NOMO-1 treated with dmso at 0.1 percent for 144 hours (cell line): ENCODE results near the gene RAD21L1.
"Not testable (repeated sequence)": the region's sequence is repeated elsewhere in the genome, so short reads cannot be mapped to it uniquely, and the experiment has no call there.

Experiments used
- DNase-seq: peaks from one replicate; lab custom pipeline; 2025; ENCODE audit not compliant: unreplicated experiment; lab: John Stamatoyannopoulos, UW

The RAD21L1 gene

DNA sequence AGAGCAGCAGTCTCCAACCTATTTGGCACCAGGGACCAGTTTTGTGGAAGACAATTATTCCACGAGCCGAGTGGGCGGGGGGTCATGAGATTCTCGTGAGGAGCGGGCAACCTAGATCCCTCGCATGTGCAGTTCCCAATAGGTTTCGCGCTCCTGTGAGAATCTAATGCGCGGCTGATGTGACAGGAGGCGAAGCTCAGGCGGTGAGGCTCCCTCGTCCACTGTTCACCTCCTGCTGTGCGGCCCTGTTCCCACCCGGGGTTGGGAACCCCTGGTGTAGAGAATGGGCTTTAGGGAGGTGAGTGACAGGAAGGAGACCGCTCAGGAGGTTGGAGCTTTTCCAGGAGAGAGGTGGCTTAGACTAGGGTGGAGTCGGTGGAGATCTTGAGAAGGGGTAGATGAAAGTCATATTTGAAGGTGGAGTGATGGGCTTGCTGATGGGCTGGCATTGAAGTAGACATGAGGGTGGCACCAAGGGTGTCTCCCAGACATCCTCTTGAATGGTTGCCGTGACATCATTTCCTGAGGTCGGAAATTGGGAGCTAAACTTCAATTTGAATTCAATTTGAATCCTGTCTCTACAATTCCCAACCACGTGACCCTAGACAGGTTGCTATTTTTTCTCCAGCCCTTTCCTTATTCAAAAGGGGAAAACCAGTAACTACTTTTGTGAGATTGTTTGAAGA, 1.5 kb upstream of the RAD21L1 start:
- no peak for DNase-seq

DNA sequence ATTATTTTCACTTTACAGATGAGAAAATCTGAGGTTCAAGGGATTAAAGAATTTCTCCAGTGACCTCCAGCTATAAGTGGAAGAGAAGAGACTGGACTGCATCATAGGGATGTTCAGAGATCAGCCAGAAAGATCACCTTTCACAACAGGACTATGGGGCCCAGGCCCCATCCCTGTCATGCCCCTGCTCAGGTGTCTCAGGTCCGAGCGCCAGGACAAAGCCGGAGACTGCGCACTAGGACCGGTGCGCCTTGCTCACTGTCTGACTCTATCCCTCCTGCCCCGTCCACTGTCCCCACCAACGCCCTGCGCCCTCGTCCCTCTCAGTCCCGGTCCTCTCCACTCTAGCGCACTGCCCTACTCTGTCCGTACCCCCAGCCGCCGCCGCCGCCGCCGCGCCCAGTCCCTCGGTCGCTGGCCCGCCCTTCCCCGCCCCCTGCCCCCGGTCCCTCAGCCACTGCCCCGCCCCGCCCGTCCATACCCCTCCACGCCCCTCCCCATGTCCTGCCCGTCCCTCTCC, 521 bp upstream of the RAD21L1 start:
- peak; percentile 8 for DNase-seq

- DNase-seq: no peak
Observed at GRCh38 chr20:1229541-1229940, 3.7 kb downstream of the RAD21L1 start.

DNA sequence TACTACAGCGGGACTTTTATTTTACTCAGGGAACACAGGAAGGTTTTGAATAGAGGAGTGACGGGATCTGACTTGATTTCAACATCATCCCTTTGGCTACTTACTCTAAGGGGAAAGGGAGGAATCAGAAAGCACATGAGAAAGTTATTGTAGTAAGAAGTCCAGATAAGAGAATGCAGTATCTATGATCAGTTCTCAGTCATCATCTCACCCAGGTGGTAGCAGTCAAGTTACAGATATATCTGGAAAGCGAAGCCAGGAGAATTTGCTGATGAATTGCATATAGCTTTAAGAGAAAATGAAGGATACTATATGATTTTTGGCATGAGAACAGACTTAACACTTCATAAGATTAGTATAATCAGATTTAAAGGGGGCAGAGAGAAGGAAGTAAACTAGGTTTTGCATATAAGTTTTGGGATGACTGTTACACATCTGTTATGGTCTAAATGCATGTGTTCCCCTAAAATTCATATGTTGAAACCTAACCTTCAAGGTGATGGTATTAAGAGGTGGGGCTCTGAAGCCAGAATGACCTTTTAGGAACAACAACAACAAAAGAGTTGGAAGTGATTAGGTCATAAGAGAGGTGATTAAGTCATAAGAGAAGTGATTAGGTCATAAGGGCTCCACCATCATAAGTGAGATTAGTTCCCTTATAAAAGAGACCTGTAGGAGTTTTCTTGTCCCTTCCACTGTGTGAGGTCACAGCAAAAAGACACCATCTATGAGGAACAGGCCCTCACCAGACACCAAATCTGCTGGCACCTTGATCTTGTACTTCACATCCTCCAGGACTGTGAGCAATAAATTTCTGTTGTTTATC, 6.7 kb downstream of the RAD21L1 start:
- DNase-seq: no peak

GRCh38 chr20:1240549-1240948, 14.7 kb downstream of the RAD21L1 start:
- DNase-seq: no peak

- no peak for DNase-seq
Observed at GRCh38 chr20:1241456-1241855, 15.6 kb downstream of the RAD21L1 start.

- DNase-seq: no peak
Observed at GRCh38 chr20:1242099-1242498, 16.3 kb downstream of the RAD21L1 start.

GRCh38 chr20:1242530-1242929, 16.7 kb downstream of the RAD21L1 start:
- no peak for DNase-seq

DNA sequence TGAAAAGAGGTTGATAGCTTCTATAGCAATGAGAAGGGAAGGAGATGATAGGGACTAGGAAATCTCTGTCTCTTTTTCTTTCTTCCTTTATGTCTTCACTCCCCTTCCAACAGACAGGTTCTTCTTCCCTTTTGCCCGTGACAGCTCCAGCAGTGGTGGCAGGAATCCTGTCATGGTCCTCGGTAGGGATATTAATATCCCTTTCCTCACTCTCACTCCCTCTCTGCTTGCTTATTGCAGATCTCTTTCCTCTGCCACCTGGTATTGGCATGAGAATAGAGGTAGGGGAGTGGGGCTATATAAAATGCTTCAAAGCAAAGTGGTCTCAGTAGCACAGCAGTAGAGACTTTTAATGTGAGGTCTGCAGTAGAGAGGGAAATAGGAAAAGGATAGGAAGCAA, 19.7 kb downstream of the RAD21L1 start:
- no peak for DNase-seq

DNA sequence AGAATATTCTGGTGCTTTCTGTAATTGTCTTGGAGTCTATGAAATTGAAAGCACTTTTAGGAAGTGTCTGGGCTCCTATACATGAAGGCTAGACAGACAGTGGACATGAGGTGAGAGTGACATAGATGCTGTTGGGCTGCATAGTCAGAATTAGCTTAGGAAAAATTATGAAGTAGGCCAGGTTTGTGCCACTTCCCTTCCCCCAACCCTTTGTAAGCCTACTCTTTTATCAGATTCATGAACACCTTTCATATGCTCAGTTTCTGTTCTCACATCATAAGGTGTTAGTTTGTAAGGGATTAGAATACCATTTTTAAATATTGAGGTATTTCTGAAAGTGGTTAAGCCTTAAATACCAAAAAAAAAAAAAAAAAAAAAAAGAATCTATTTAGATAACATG, 21.8 kb downstream of the RAD21L1 start:
- no peak for DNase-seq

DNA sequence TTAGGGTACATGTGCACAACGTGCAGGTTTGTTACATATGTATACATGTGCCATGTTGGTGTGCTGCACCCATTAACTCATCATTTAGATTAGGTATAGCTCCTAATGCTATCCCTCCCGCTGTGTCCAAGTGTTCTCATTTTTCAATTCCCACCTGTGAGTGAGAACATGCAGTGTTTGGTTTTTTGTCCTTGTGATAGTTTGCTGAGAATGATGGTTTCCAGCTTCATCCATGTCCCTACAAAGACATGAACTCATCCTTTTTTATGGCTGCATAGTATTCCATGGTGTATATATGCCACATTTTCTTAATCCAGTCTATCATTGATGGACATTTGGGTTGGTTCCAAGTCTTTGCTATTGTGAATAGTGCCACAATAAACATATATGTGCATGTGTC, 24.4 kb downstream of the RAD21L1 start:
- DNase-seq: not testable (repeated sequence)

DNA sequence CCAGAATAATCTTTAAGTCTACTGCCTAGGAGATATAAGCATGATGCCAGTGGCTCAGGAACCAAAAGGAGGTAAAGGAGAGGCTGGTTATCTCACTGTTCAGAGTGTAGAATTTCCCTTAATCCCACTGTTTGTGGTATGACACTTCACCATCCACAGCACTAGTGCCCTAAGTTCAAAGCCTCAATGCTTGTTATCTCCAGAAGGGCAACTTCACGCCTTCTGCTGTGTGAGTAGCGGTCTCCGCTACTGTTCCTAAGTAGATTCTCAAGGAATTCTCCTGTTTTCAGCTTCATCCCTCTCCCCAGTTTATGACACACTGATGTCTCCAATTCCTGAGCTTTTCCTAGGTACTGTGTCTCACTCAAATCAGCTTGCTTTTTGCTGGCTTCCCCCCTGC, 26.6 kb downstream of the RAD21L1 start:
- no peak for DNase-seq

GRCh38 chr20:1254254-1254653, 28.4 kb downstream of the RAD21L1 start:
- DNase-seq: no peak

- DNase-seq: no peak
Observed at GRCh38 chr20:1255675-1256074, 29.8 kb downstream of the RAD21L1 start.

- no peak for DNase-seq
Observed at GRCh38 chr20:1263853-1264252, 38.0 kb downstream of the RAD21L1 start.

GRCh38 chr20:1264727-1265126, 38.9 kb downstream of the RAD21L1 start:
- DNase-seq: no peak

GRCh38 chr20:1265226-1265915, 39.5 kb downstream of the RAD21L1 start:
- no peak for DNase-seq

GRCh38 chr20:1265916-1266166, 40.0 kb downstream of the RAD21L1 start:
- no peak for DNase-seq

- no peak for DNase-seq
Observed at GRCh38 chr20:1266167-1266973, 40.5 kb downstream of the RAD21L1 start, which contains the start of gene SNPH. TSS of gene SNPH (plus strand) at chr20:1266294. CDS start at chr20:1296240, 29,946 bp downstream.

- no peak for DNase-seq
Observed at GRCh38 chr20:1267161-1267560, 41.3 kb downstream of the RAD21L1 start.

DNA sequence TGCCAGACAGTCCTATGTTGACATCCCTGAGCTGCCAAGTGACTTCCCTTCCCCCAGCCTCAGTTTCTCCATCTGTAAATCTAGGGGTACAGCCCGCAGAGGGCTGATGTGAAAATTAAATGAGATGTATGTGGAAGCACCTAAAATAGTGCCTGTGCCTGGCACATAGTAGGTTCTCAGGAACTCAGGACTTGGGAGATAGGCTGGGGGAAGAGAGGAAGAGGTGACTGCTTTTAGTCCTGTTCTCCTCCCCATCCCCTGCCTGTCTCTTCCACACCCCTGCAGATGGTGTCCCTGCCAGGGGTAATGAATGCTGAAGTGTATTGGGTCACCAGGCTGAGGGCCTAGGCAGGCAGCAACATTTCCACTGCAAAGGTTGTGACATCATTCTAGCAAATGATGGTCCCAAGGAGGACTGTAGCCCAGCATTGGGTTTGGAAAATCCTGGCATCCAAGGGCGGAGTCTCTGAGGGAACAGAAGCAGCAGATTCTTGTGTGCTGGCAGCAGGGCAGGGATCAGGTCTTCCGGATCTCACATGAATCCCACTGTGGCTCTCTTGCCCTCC, 42.0 kb downstream of the RAD21L1 start:
- no peak for DNase-seq
